Stimulated activated CD4-positive, alpha-beta T cell treated with anti-CD3 and anti-CD28 coated beads, Interleukin-1b, Interleukin-23, amount 100 ng/mL, for 48 hours (primary cell): ENCODE results near the gene BMPR2.

Experiments used
- DNase-seq: peaks from one replicate; pipeline ENCODE4 v3.0.0-alpha.2; 2020

The BMPR2 gene

GRCh38 chr2:202608142-202608852 is 232.2 kb downstream of the BMPR2 start:
- no peak for DNase-seq

GRCh38 chr2:202609381-202610145 is 233.4 kb downstream of the BMPR2 start:
- DNase-seq = peak; percentile 30

GRCh38 chr2:202610380-202610779 is 234.3 kb downstream of the BMPR2 start:
- no peak for DNase-seq

- no peak for DNase-seq
Measured at GRCh38 chr2:202612145-202612544, 236.0 kb downstream of the BMPR2 start.

- DNase-seq = no peak
Measured at GRCh38 chr2:202613479-202613878, 237.4 kb downstream of the BMPR2 start.
